ENCODE results near the gene PACS1.

PACS1 gene

GRCh38 chr11:66290330-66290621, 220.2 kb downstream of the PACS1 start:
- no peak for DNase-seq (ENCODE audit: low read depth)

- DNase-seq (ENCODE audit: low read depth): no peak
Measured at GRCh38 chr11:66291303-66291705, 221.2 kb downstream of the PACS1 start.

GRCh38 chr11:66291706-66292542, 221.9 kb downstream of the PACS1 start, which contains the start of gene TMEM151A:
Gene TMEM151A, plus strand, starts transcription at chr11:66291894. Its CDS starts 120 bp downstream, at chr11:66292014.
- no peak for DNase-seq (ENCODE audit: low read depth)

DNA sequence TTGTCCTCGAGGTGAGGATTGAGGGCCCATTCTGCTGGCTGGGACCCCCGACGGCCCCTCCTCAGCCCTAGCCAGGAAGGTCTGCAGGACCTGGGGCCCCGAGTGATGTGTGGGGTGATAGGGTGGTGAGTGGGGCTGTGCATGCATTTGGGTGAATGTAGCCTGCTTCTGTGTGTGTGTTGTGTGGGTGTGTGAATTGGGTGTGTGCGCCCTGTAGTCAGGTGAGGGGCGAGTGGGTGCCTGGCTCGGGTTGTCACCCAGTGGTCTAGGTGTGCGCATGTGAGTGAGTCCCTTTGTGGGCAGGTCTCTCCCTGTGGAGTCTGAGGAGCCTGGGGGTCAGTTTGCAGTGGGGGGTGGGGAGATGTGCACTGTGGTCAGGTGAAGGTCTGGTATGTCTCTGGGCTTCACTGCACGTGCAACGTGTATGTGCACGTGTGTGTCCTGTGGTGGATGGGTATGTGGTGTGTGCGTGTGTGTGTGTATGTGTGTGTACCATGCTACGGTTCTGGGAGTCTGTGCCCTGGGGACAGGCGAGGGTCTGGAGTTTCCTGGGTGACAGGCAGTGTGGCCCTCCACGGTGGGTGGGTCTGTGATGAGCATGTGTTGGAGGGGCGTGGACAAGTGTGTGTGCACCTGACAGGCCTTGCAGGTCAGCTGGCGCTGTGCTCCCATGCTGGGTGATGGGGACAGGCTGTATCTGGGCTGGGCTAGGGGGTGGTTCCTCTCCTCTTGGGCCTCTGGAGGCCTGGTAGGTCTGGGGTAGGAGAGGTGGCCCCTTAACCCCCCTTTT, 222.7 kb downstream of the PACS1 start:
- no peak for DNase-seq (ENCODE audit: low read depth)

GRCh38 chr11:66293352-66293751, 223.3 kb downstream of the PACS1 start:
- DNase-seq (ENCODE audit: low read depth): no peak

- DNase-seq (ENCODE audit: low read depth): no peak
Measured at GRCh38 chr11:66293777-66294625, 223.9 kb downstream of the PACS1 start.

All from GM04503 (cell line).